ENCODE measurements around the gene NXPE3. TPM values are rescaled to one million over a fixed set of nuclear protein-coding genes. Genes with fewer than 3 reads are reported as not detected.
A peak's percentile ranks its signal among the peaks of the same experiment; 100 is the strongest.
"Not testable (repeated sequence)": the region's sequence is repeated elsewhere in the genome, so short reads cannot be mapped to it uniquely, and the experiment has no call there.

The NXPE3 gene
- 10 to 100 TPM; 10.3 to 14.6 (median 11.7) TPM for polyA plus RNA-seq (ENCODE audit: insufficient read depth in 1 of 5, insufficient read length in 5 of 5, low replicate concordance in 1 of 5)
- long read RNA-seq, donor 1, partial matches to known transcripts = 0 of 2 reads
- long read RNA-seq, donor 1, other reads (novel, unspliced or antisense) = 0 of 2 reads
- long read RNA-seq, donor 2, partial matches to known transcripts = 0 of 1 reads
- long read RNA-seq, donor 2, other reads (novel, unspliced or antisense) = 0 of 1 reads
- long read RNA-seq, donor 3 = 0 reads
- long read RNA-seq, donor 4 = 0 reads
- long read RNA-seq, donor 5 = 0 reads
- long read RNA-seq, donor 6 = 0 reads
- long read RNA-seq, donor 7, transcript NXPE3-201 (8 exons, 3,941 nt) = major isoform, 6 of 6 reads
- long read RNA-seq, donor 7, partial matches to known transcripts = 0 of 6 reads
- long read RNA-seq, donor 7, other reads (novel, unspliced or antisense) = 0 of 6 reads
- long read RNA-seq, donor 8, partial matches to known transcripts = 0 of 1 reads
- long read RNA-seq, donor 8, other reads (novel, unspliced or antisense) = 0 of 1 reads

GRCh38 chr3:101779047-101779821 is at the start of gene NXPE3:
Gene NXPE3, plus strand, starts transcription at chr3:101779211. Its CDS starts 6,386 bp downstream, at chr3:101785597.
- peak; percentile 82 to 84 for DNase-seq

- DNase-seq = no peak
These were observed 49.4 kb upstream of the NXPE3 start for GRCh38 chr3:101729586-101729985.

- no peak for DNase-seq
These were observed 48.2 kb upstream of the NXPE3 start for GRCh38 chr3:101730839-101731238.

- no peak for DNase-seq
These were observed 46.8 kb upstream of the NXPE3 start for GRCh38 chr3:101732240-101732641.

- DNase-seq = no peak
These were observed 43.2 kb upstream of the NXPE3 start for GRCh38 chr3:101735833-101736232.

- DNase-seq = not testable (repeated sequence)
These were observed 37.1 kb upstream of the NXPE3 start for GRCh38 chr3:101741914-101742313.

GRCh38 chr3:101744811-101745210 is 34.2 kb upstream of the NXPE3 start:
- DNase-seq = no peak

GRCh38 chr3:101745934-101746333 is 33.1 kb upstream of the NXPE3 start:
- DNase-seq = not testable (repeated sequence)

- DNase-seq = not testable (repeated sequence)
These were observed 25.5 kb upstream of the NXPE3 start for GRCh38 chr3:101753386-101754113.

GRCh38 chr3:101758224-101758623 is 20.8 kb upstream of the NXPE3 start:
- DNase-seq = no peak

GRCh38 chr3:101762041-101762646 is 16.9 kb upstream of the NXPE3 start:
- no peak for DNase-seq

GRCh38 chr3:101777745-101778281 is 1.2 kb upstream of the NXPE3 start:
- DNase-seq = not testable (repeated sequence)

GRCh38 chr3:101778385-101779046 is 495 bp upstream of the NXPE3 start:
- DNase-seq = no peak

GRCh38 chr3:101779822-101780381 is 891 bp downstream of the NXPE3 start:
- peak; percentile 17 to 24 for DNase-seq

- no peak for DNase-seq
These were observed 1.6 kb downstream of the NXPE3 start for GRCh38 chr3:101780661-101781060.

GRCh38 chr3:101781166-101781565 is 2.2 kb downstream of the NXPE3 start:
- no peak for DNase-seq

- DNase-seq = no peak
These were observed 6.0 kb downstream of the NXPE3 start for GRCh38 chr3:101784855-101785613.

- no peak for DNase-seq
These were observed 12.8 kb downstream of the NXPE3 start for GRCh38 chr3:101791778-101792177.

- no peak for DNase-seq
These were observed 17.2 kb downstream of the NXPE3 start for GRCh38 chr3:101796077-101796680.
